ENCODE measurements around the gene DDB1.

Gene DDB1

GRCh38 chr11:61298663-61299244, 34.2 kb downstream of the DDB1 start:
- CTCF ChIA-PET, result interaction anchor here (0.9 kb wide), 1 partner anchor 87 kb away, joined by 3 read pairs; no protein-coding TSS in a partner anchor
- POLR2A ChIA-PET, result interaction anchor here (1.1 kb wide), 1 partner anchor 14 kb away, joined by 4 read pairs; no protein-coding TSS in a partner anchor
- TF ChIP-seq TARDBP (IDR thresholded peaks at IDR 0.05) (no peak), L3MBTL2 (conservative IDR thresholded peaks at IDR 0.05) (no peak), CTBP1 (IDR thresholded peaks at IDR 0.05; ENCODE audit: borderline replicate concordance) (no peak), ARNT (IDR thresholded peaks at IDR 0.05) (no peak), ELF4 (IDR thresholded peaks at IDR 0.05) (no peak), SUZ12 (IDR thresholded peaks at IDR 0.05) (no peak), SP1 (IDR thresholded peaks at IDR 0.05) (no peak), NFRKB (IDR thresholded peaks at IDR 0.05) (no peak), HDGF (IDR thresholded peaks at IDR 0.05; ENCODE audit: borderline replicate concordance) (no peak)
- TF ChIP-seq, protein P1, sequence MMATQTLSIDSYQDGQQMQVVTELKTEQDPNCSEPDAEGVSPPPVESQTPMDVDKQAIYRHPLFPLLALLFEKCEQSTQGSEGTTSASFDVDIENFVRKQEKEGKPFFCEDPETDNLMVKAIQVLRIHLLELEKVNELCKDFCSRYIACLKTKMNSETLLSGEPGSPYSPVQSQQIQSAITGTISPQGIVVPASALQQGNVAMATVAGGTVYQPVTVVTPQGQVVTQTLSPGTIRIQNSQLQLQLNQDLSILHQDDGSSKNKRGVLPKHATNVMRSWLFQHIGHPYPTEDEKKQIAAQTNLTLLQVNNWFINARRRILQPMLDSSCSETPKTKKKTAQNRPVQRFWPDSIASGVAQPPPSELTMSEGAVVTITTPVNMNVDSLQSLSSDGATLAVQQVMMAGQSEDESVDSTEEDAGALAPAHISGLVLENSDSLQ (IDR thresholded peaks at IDR 0.05), result no peak
- DNase-seq (ENCODE audit: extremely low spot score), result no peak

DNA sequence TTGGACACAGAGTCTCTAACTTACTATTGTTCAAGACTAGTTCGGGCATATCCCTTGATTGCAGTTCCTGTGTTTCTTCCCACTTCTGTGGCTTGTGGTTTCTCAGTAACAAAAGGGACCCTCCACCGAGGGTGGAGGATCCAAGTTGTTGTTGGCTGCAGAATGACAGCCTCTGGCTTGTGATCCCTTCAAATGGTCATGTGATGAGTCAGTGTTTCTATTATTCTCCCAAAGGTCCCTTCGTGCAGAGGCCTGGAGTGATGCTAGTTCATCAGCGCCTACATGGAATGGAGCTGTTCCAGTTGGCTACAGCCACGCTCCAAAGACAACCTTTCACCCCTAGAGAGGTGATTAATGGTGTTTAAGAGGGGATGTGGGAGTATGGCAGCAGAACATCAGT, 35.2 kb downstream of the DDB1 start:
- no peak for TF ChIP-seq FOXK2 (IDR thresholded peaks at IDR 0.05)
- no peak for TF ChIP-seq FOXM1 (IDR thresholded peaks at IDR 0.05; ENCODE audit: borderline replicate concordance)
- ChIA-PET POLR2A (interaction anchor here (1.1 kb wide), 1 partner anchor 13 kb away, joined by 4 read pairs; no protein-coding TSS in a partner anchor), CTCF (no interaction called here)
- DNase-seq (ENCODE audit: extremely low spot score), result no peak

GRCh38 chr11:61297341-61297740, 35.6 kb downstream of the DDB1 start:
- DNase-seq (ENCODE audit: extremely low spot score), result no peak
- ChIA-PET CTCF (no interaction called here), POLR2A (no interaction called here)
- TF ChIP-seq ZNF384 (IDR thresholded peaks at IDR 0.05) (no peak), TARDBP (IDR thresholded peaks at IDR 0.05) (no peak), FOXA1 (IDR thresholded peaks at IDR 0.05) (no peak), SUZ12 (IDR thresholded peaks at IDR 0.05) (no peak), FOXM1 (IDR thresholded peaks at IDR 0.05; ENCODE audit: borderline replicate concordance) (no peak), BHLHE40 (IDR thresholded peaks at IDR 0.05; ENCODE audit: borderline replicate concordance) (no peak)

- ChIA-PET CTCF (no interaction called here), POLR2A (no interaction called here)
- TF ChIP-seq, protein P1 (IDR thresholded peaks at IDR 0.05), result no peak
- no peak for TF ChIP-seq FOXM1 (IDR thresholded peaks at IDR 0.05; ENCODE audit: borderline replicate concordance)
- no peak for TF ChIP-seq L3MBTL2 (conservative IDR thresholded peaks at IDR 0.05)
- no peak for TF ChIP-seq LEF1 (IDR thresholded peaks at IDR 0.05; ENCODE audit: borderline replicate concordance)
- no peak for TF ChIP-seq ELF4 (IDR thresholded peaks at IDR 0.05)
- TF ChIP-seq ARNT (IDR thresholded peaks at IDR 0.05), result no peak
- TF ChIP-seq NFRKB (IDR thresholded peaks at IDR 0.05), result no peak
- no peak for TF ChIP-seq BHLHE40 (IDR thresholded peaks at IDR 0.05; ENCODE audit: borderline replicate concordance)
- TF ChIP-seq FOXA1 (IDR thresholded peaks at IDR 0.05), result no peak
- no peak for TF ChIP-seq ZNF384 (IDR thresholded peaks at IDR 0.05)
- TF ChIP-seq SP1 (IDR thresholded peaks at IDR 0.05), result no peak
- no peak for TF ChIP-seq SUZ12 (IDR thresholded peaks at IDR 0.05)
- no peak for TF ChIP-seq FOXK2 (IDR thresholded peaks at IDR 0.05)
- DNase-seq (ENCODE audit: extremely low spot score), result no peak
Observed at GRCh38 chr11:61295596-61295926, 37.3 kb downstream of the DDB1 start.

GRCh38 chr11:61294717-61295595, 37.9 kb downstream of the DDB1 start, which contains the start of gene VWCE:
Gene VWCE (minus strand): TSS chr11:61295316. CDS start chr11:61295037, 279 bp downstream.
- TF ChIP-seq TARDBP (IDR thresholded peaks at IDR 0.05) (no peak), NFRKB (IDR thresholded peaks at IDR 0.05) (no peak)
- ChIA-PET CTCF (no interaction called here), POLR2A (interaction anchor here (1.3 kb wide), 1 partner anchor 13 kb away, joined by 4 read pairs; no protein-coding TSS in a partner anchor)
- DNase-seq (ENCODE audit: extremely low spot score), result no peak

DNA sequence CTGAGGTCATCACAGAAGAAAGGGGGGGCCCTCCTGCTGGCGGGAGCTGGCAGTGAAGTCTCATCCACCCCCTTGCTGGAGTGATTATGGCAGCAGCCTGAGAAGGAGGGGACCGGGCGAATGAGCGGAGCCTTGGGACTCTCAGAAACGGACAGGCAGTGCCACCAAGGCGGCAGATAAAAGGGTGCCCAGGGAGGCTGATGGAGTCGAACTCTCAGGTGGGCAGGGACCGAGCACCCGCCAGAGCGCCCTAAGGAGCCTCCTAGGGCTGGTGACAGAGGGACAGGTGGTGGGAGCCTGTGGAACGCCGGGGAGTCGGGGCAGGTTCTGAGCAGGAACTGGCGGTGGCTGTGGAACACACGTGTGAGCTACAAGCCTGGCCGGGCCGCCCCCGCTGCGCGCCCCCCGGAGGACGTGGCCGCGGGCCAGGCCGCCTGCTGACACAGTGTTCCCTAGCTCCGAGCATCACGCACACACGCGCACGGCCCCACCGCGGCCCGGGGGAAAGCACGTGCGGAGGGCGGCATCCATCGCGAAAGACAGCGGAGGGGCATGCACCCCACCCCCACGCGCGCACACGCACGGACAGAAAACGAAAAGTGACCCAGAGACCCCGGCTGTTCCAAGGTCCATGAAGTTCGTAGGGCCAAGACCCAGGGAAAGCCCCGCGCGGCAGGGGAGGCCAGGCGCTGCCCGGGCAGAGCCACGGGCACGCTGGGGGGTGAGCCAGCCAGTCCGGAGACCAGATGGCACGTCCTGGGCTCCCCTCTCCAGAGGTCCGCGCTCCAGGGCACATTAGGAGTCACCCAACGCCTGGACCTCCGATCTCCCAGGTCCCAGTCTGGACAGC, 38.8 kb downstream of the DDB1 start:
- TF ChIP-seq SP1 (IDR thresholded peaks at IDR 0.05) (no peak), FOXA1 (IDR thresholded peaks at IDR 0.05) (no peak), CTBP1 (IDR thresholded peaks at IDR 0.05; ENCODE audit: borderline replicate concordance) (no peak), ZNF384 (IDR thresholded peaks at IDR 0.05) (no peak), L3MBTL2 (conservative IDR thresholded peaks at IDR 0.05) (no peak), TARDBP (IDR thresholded peaks at IDR 0.05) (no peak), FOXK2 (IDR thresholded peaks at IDR 0.05) (no peak), SUZ12 (IDR thresholded peaks at IDR 0.05) (no peak), BHLHE40 (IDR thresholded peaks at IDR 0.05; ENCODE audit: borderline replicate concordance) (no peak), NFRKB (IDR thresholded peaks at IDR 0.05) (no peak), ELF4 (IDR thresholded peaks at IDR 0.05) (no peak), FOXM1 (IDR thresholded peaks at IDR 0.05; ENCODE audit: borderline replicate concordance) (no peak), HDGF (IDR thresholded peaks at IDR 0.05; ENCODE audit: borderline replicate concordance) (no peak), LEF1 (IDR thresholded peaks at IDR 0.05; ENCODE audit: borderline replicate concordance) (no peak), ARNT (IDR thresholded peaks at IDR 0.05) (no peak)
- TF ChIP-seq, protein P1 (IDR thresholded peaks at IDR 0.05), result no peak
- ChIA-PET POLR2A (interaction anchor here (0.6 to 1.3 kb wide), 2 partner anchors 12 to 23 kb away, joined by 3 to 4 read pairs; no protein-coding TSS in a partner anchor), CTCF (no interaction called here)
- DNase-seq (ENCODE audit: extremely low spot score), result no peak
